Endothelial cell of umbilical vein (primary cell): ENCODE results near the gene CX3CR1. TPM values are rescaled to one million over a fixed set of nuclear protein-coding genes. Genes with fewer than 3 reads are reported as not detected.
"Not testable (repeated sequence)": the region's sequence is repeated elsewhere in the genome, so short reads cannot be mapped to it uniquely, and the experiment has no call there.

Experiments used
- BruUV-seq: library from RNA; stranded (reverse); fragments of 400-500 nt; replicated peaks from 2 replicates; lab custom pipeline; 2021; lab: Mats Ljungman, UMichigan
- CTCF ChIA-PET: fragments of 300-600, 350-600 bp; sonication (Branson Sonifier 250); formaldehyde crosslinking; loops from one replicate; lab custom pipeline; 2021; ENCODE audit warnings: antibody characterized with exemption, inconsistent platforms; lab: Charles Lee
- POLR2A ChIA-PET: fragments of 300-600, 350-600 bp; sonication (Branson Sonifier 250); formaldehyde crosslinking; loops from one replicate; lab custom pipeline; 2021; ENCODE audit warnings: antibody characterized with exemption, inconsistent platforms; lab: Charles Lee
- DNase-seq: peaks from one replicate; pipeline ENCODE4 v3.0.0-alpha.2; 2011; ENCODE audit warnings: low read depth, low spot score
- FAIRE-seq: peaks from 2 replicates; lab custom pipeline; 2011; peaks lifted over from hg19 to GRCh38; lab: Jason Lieb, UNC
- H2AFZ ChIP-seq: 2 replicates; pipeline ENCODE4 v1.6.0; 2012; ENCODE audit warnings: low read depth, low read length, control low read depth, inconsistent platforms
- H3K27ac ChIP-seq: 2 replicates; pipeline ENCODE4 v1.5.1; 2011; ENCODE audit warnings: low read depth, mild to moderate bottlenecking, control low read depth, low read length, moderate library complexity; ENCODE audit not compliant: insufficient read depth
- H3K27me3 ChIP-seq, 2 experiments: 2 replicates each; pipeline versions ENCODE4 v1.6.0 to v1.6.1; 2011; ENCODE audit warnings: low read length in 2 of 2, mixed read lengths in 1 of 2; ENCODE audit not compliant: control insufficient read depth in 2 of 2, insufficient read depth in 2 of 2
- H3K36me3 ChIP-seq, 2 experiments: 2 replicates in 1 of 2; 3 replicates in 1 of 2; pipeline ENCODE4 v1.5.1; 2011; ENCODE audit warnings: low read length in 2 of 2, mild to moderate bottlenecking in 1 of 2, moderate library complexity in 1 of 2; ENCODE audit not compliant: control insufficient read depth in 2 of 2, insufficient read depth in 2 of 2; ENCODE audit errors: extremely low read depth in 1 of 2
- H3K4me1 ChIP-seq: 3 replicates; pipeline ENCODE4 v1.5.1; 2011; ENCODE audit warnings: mild to moderate bottlenecking, low read length; ENCODE audit not compliant: control insufficient read depth, insufficient read depth; ENCODE audit errors: extremely low read depth
- H3K4me2 ChIP-seq: 2 replicates; pipeline ENCODE4 v1.6.1; 2011; ENCODE audit warnings: low read length, control low read depth, mixed read lengths; ENCODE audit not compliant: insufficient read depth
- H3K4me3 ChIP-seq, 3 experiments: fragments of 200-600 bp in 1 of 3; sonication (generic), shearing (Covaris generic) in 1 of 3; replicated peaks in 1 of 3; 2 replicates each; pipeline ENCODE4 v1.5.1; 2011 to 2016; ENCODE audit warnings: control low read depth in 3 of 3, low read length in 3 of 3, mild to moderate bottlenecking in 2 of 3, inconsistent platforms in 1 of 3, low read depth in 1 of 3, moderate library complexity in 1 of 3; ENCODE audit not compliant: insufficient read depth in 1 of 3
- H3K79me2 ChIP-seq: 2 replicates; pipeline ENCODE4 v1.6.0; 2012; ENCODE audit warnings: low read length, inconsistent platforms; ENCODE audit not compliant: control insufficient read depth, insufficient read depth
- H3K9ac ChIP-seq: replicated peaks from 2 replicates; pipeline ENCODE3; 2011; ENCODE audit warnings: low read length, control low read depth; ENCODE audit not compliant: insufficient read depth; ENCODE audit errors: extremely low read depth
- H3K9me1 ChIP-seq: replicated peaks from 3 replicates; pipeline ENCODE4 v1.6.0; 2011; ENCODE audit warnings: mild to moderate bottlenecking, low read length; ENCODE audit not compliant: control insufficient read depth, insufficient read depth; ENCODE audit errors: extremely low read depth
- H3K9me3 ChIP-seq: replicated peaks from 2 replicates; pipeline ENCODE4 v1.5.1; 2012; ENCODE audit warnings: low read length, inconsistent platforms; ENCODE audit not compliant: control insufficient read depth, insufficient read depth
- H4K20me1 ChIP-seq: replicated peaks from 2 replicates; pipeline ENCODE3; 2011; ENCODE audit warnings: mild to moderate bottlenecking, low read length; ENCODE audit not compliant: control insufficient read depth, insufficient read depth; ENCODE audit errors: extremely low read depth
- CTCF ChIP-seq, 2 donors: IDR thresholded peaks; 1 replicate in 1 of 2; 2 replicates in 1 of 2; pipeline ENCODE4 v1.5.1; 2011; ENCODE audit warnings: low read length in 2 of 2, mild to moderate bottlenecking in 2 of 2, moderate library complexity in 2 of 2, control low read depth in 1 of 2, inconsistent platforms in 1 of 2, low read depth in 1 of 2; ENCODE audit not compliant: insufficient read depth in 1 of 2; ENCODE audit errors: extremely low read depth in 1 of 2
- EZH2 ChIP-seq: IDR thresholded peaks from 2 replicates; pipeline ENCODE4 v1.6.1; 2012; ENCODE audit warnings: borderline replicate concordance, low read depth, mild to moderate bottlenecking, moderate library complexity, low read length, inconsistent platforms; ENCODE audit not compliant: severe bottlenecking
- FOS ChIP-seq: IDR thresholded peaks from 2 replicates; pipeline ENCODE4 v1.6.1; 2011; ENCODE audit warnings: mild to moderate bottlenecking, low read length, moderate library complexity, borderline replicate concordance; ENCODE audit not compliant: insufficient read depth
- GATA2 ChIP-seq: IDR thresholded peaks from 2 replicates; pipeline ENCODE4 v1.7.0; 2011; ENCODE audit warnings: low read depth, mild to moderate bottlenecking, moderate library complexity, mixed read lengths, low read length; ENCODE audit not compliant: insufficient read length, insufficient read depth
- JUN ChIP-seq: IDR thresholded peaks from 2 replicates; pipeline ENCODE4 v1.6.1; 2011; ENCODE audit warnings: borderline replicate concordance, low read depth; ENCODE audit not compliant: insufficient read length, insufficient read depth
- MYC ChIP-seq: IDR thresholded peaks from one replicate; pipeline ENCODE4 v1.6.1; 2011; ENCODE audit warnings: mild to moderate bottlenecking, low read depth, low read length
- POLR2A ChIP-seq: IDR thresholded peaks from 2 replicates; pipeline ENCODE4 v1.6.1; 2012; ENCODE audit warnings: low read depth, mild to moderate bottlenecking, control low read depth, low read length
- POLR2AphosphoS5 ChIP-seq: IDR thresholded peaks from 2 replicates; pipeline ENCODE4 v1.6.1; 2012; ENCODE audit warnings: low read depth, mild to moderate bottlenecking, control low read depth, low read length, moderate library complexity; ENCODE audit not compliant: insufficient read depth
- dilution Hi-C: fragments of 300-500 bp; cut with MboI; formaldehyde crosslinking; loops from one replicate; pipeline ENCODE4 v1.15.0; 2019; ENCODE audit warnings: low sequenced_read_pairs; ENCODE audit not compliant: extremely low pct_ligation_motif_present
- intact Hi-C: fragments of 100-400 bp; cut with micrococcal nuclease; formaldehyde crosslinking; loops from one replicate; pipeline ENCODE4 v1.10.0; 2022
- polyA plus RNA-seq, 4 experiments: library from polyadenylated mRNA; depleted of rRNA in 3 of 4; stranded (reverse) in 3 of 4; unstranded in 1 of 4; fragments of >200 nt; gene quantifications; 2 replicates each; pipeline versions ENCODE4 v1.2.1 to v1.2.3, GENCODE V29; 2011 to 2012; ENCODE audit warnings: missing spikeins in 1 of 4
- total RNA-seq: library from RNA; stranded (reverse); gene quantifications from 2 replicates; pipeline ENCODE4 v1.2.3, GENCODE V29; 2021
- TF ChIP-seq, protein P1 (sequence below): IDR thresholded peaks from 2 replicates; pipeline ENCODE4 v1.6.1; 2011; ENCODE audit not compliant: insufficient read depth, insufficient read length

The CX3CR1 gene
- total and polyA plus RNA-seq, 2 donors (not counting 3 experiments of a cell fraction or from before 2014, with no cell fraction given), result not detected

DNA sequence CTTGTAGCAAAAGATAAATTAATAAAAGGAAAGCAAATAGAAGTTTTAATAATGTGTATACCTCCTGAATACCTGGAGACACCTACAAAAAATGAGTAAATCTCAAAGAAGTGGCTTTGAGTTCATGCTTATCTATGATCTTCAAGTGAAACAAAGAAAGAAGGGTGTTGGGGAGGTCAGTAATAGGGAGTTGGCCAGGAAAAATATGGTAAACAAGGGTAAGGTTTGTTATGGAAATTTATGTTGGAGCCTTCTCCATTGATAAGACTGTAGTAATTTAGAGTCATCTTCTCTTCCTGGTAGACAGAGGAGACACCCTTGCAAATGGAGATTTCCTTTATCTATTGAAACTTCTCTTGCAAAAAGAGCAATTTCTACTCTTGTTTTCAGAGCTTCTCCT lies 43.1 kb upstream of the CX3CR1 start:
- POLR2A ChIA-PET, result no interaction called here
- Histone ChIP-seq H3K9ac (no peak overlapping the region), H3K79me2 (no peaks in the 10 kb centered on the region), H3K27me3 (peaks cover 0 to 5% of the 10 kb centered on the region in 2 experiments), H3K36me3 (no peaks in the 10 kb centered on the region), H3K4me3 (no peak overlapping the region), H3K9me3 (no peaks in the 10 kb centered on the region), H3K27ac (no peak overlapping the region), H3K4me2 (no peak overlapping the region), H3K9me1 (no peaks in the 10 kb centered on the region), H4K20me1 (no peaks in the 10 kb centered on the region), H2AFZ (no peak overlapping the region), H3K4me1 (no peaks in the 10 kb centered on the region)
- CTCF ChIA-PET, result no interaction called here
- dilution Hi-C loops, result no loop called here
- DNase-seq, result no peak
- FAIRE-seq, result no peak
- intact Hi-C loops, result no loop called here
- TF ChIP-seq FOS (no peak), GATA2 (no peak), MYC (no peak), EZH2 (no peak), JUN (no peak), CTCF (IDR thresholded peaks at IDR 0.05; ENCODE audit: extremely low read depth in 1 of 2, insufficient read depth in 1 of 2, low read depth in 1 of 2, low read length in 2 of 2) (no peak), POLR2A (no peak), POLR2AphosphoS5 (no peak)
- TF ChIP-seq, protein P1, sequence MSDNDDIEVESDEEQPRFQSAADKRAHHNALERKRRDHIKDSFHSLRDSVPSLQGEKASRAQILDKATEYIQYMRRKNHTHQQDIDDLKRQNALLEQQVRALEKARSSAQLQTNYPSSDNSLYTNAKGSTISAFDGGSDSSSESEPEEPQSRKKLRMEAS, result no peak
- BruUV-seq, result no TSS peak

- FAIRE-seq, DNase-seq, H3K4me2 ChIP-seq, H3K4me3 ChIP-seq, H3K4me1 ChIP-seq, H3K9me3 ChIP-seq, H3K27ac ChIP-seq, BruUV-seq, H3K9ac ChIP-seq, H3K79me2 ChIP-seq, H3K27me3 ChIP-seq, H3K9me1 ChIP-seq, H3K36me3 ChIP-seq, H2AFZ ChIP-seq, intact Hi-C loops, H4K20me1 ChIP-seq, POLR2A ChIA-PET, dilution Hi-C loops: not testable (repeated sequence)
- CTCF ChIA-PET, result interaction anchor here (1.1 kb wide), 1 partner anchor 34 kb away, joined by 3 read pairs; no protein-coding TSS in a partner anchor
Measured at GRCh38 chr3:39322209-39322715, 42.4 kb upstream of the CX3CR1 start.

GRCh38 chr3:39321574-39321983 lies 41.7 kb upstream of the CX3CR1 start:
- dilution Hi-C loops, POLR2A ChIA-PET, BruUV-seq: not testable (repeated sequence)

More at GRCh38 chr3:39321574-39321983, 41.7 kb upstream of the CX3CR1 start:
- H3K27ac ChIP-seq, H3K36me3 ChIP-seq, DNase-seq, H3K79me2 ChIP-seq, H3K27me3 ChIP-seq, H4K20me1 ChIP-seq, H3K4me1 ChIP-seq, H3K4me2 ChIP-seq, H3K9me3 ChIP-seq, FAIRE-seq, intact Hi-C loops, H2AFZ ChIP-seq, H3K4me3 ChIP-seq, H3K9me1 ChIP-seq, H3K9ac ChIP-seq: not testable (repeated sequence)
- CTCF ChIA-PET, result interaction anchor here (1.1 kb wide), 1 partner anchor 34 kb away, joined by 3 read pairs; no protein-coding TSS in a partner anchor
